ENCODE results near the gene RASGEF1B.

The RASGEF1B gene

GRCh38 chr4:81506731-81507130 lies 35.0 kb upstream of the RASGEF1B start:
- H3K4me3 ChIP-seq (ENCODE audit: low read depth, low read length) = no peak overlapping the region
- no peak for DNase-seq (ENCODE audit: low read depth)
- TF ChIP-seq CTCF (IDR thresholded peaks at IDR 0.05; ENCODE audit: control insufficient read depth, extremely low read depth, insufficient read depth) = no peak

- TF ChIP-seq CTCF (IDR thresholded peaks at IDR 0.05; ENCODE audit: control insufficient read depth, extremely low read depth, insufficient read depth) = no peak
- H3K4me3 ChIP-seq (ENCODE audit: low read depth, low read length) = no peak overlapping the region
- DNase-seq (ENCODE audit: low read depth) = no peak
These were observed 34.0 kb upstream of the RASGEF1B start for GRCh38 chr4:81505726-81506125.

- H3K4me3 ChIP-seq (ENCODE audit: low read depth, low read length) = no peak overlapping the region
- no peak for DNase-seq (ENCODE audit: low read depth)
- no peak for TF ChIP-seq CTCF (IDR thresholded peaks at IDR 0.05; ENCODE audit: control insufficient read depth, extremely low read depth, insufficient read depth)
These were observed 33.4 kb upstream of the RASGEF1B start for GRCh38 chr4:81505004-81505598.

- H3K4me3 ChIP-seq (ENCODE audit: low read depth, low read length) = no peak overlapping the region
- TF ChIP-seq CTCF (IDR thresholded peaks at IDR 0.05; ENCODE audit: control insufficient read depth, extremely low read depth, insufficient read depth) = no peak
- DNase-seq (ENCODE audit: low read depth) = no peak
These were observed 32.7 kb upstream of the RASGEF1B start for GRCh38 chr4:81504112-81505003.

- no peak for DNase-seq (ENCODE audit: low read depth)
- no peak overlapping the region for H3K4me3 ChIP-seq (ENCODE audit: low read depth, low read length)
- TF ChIP-seq CTCF (IDR thresholded peaks at IDR 0.05; ENCODE audit: control insufficient read depth, extremely low read depth, insufficient read depth) = no peak
These were observed 31.9 kb upstream of the RASGEF1B start for GRCh38 chr4:81503586-81503985.

- no peak overlapping the region for H3K4me3 ChIP-seq (ENCODE audit: low read depth, low read length)
- no peak for TF ChIP-seq CTCF (IDR thresholded peaks at IDR 0.05; ENCODE audit: control insufficient read depth, extremely low read depth, insufficient read depth)
- no peak for DNase-seq (ENCODE audit: low read depth)
These were observed 30.9 kb upstream of the RASGEF1B start for GRCh38 chr4:81502564-81502963.
